GM18499 (cell line): ENCODE data around the gene SLC39A13.

ENCODE experiments used
- ATAC-seq: cut with Tn5 transposase; IDR thresholded peaks from one replicate; pipeline ENCODE4 v1.9.1; 2021; ENCODE audit warnings: moderate number of reproducible peaks; ENCODE audit not compliant: insufficient read depth, unreplicated experiment

The SLC39A13 gene

DNA sequence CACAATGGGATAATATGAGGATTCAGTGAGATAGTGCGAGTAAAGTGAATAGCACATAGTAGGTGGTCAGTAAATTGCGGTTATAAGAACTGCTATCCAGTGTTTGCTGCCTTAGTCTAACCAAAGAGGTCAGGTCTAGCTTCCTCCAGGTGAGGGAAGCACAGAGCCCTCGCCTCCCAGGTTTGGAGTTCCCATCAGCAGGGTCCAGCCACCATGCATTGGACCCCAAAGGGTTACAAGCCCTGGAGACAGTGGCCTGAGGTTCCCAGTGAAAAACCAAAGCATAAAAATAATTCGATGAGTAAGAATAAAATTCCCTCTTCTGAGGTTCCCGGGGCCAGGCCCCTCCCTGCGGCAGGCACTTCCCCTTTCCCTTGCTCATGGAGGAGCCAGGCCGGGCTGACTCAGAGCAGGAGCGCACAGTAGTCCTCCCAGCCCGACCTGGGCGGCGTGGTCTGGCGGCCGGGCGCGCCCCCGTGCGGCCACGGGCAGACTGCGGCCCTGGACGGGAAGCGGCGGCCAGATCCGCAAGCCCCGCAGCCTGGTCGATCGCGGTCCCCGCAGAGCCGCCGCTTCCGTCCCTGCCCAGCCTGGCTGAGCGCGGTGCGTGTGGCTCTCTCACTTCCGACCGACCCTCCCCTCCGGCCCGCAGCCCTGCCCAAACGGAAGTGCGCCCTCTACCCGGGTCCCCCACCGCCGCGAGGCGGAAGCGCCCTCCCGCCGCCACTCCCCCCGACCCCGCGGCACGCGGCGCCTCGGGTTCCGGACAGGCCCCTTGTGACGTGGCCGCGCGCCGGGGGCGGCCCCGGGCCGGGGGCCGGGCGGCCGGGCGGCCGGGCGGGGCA is at the start of gene SLC39A13:
Gene SLC39A13, plus strand, starts transcription at position 845 of the 845 bp plus-strand sequence. CDS start 1,505 bp downstream, outside the sequence.
- peak; percentile 61 for ATAC-seq

- ATAC-seq, result no peak
Measured at GRCh38 chr11:47358731-47359051, 49.7 kb upstream of the SLC39A13 start.

DNA sequence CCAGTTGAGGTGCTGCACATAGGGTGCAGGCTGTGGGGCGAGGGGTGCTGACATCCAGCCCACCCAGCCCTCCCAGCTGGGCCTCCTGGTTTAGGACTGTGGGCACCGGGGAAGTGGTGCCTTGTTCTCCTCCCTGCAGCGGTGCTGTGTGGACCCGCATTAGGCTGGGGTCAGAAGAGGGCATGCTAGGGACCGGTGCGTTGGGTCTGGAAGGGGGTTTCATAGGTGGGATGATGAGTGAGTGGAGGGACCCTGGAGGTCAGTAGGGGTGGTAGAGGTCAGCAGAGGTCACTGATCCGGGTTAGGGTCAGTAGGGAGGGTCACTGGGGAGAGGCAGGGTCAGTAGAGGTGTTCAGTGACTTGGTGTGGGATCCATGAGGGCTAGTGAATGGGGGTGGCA is 49.2 kb upstream of the SLC39A13 start:
- ATAC-seq, result no peak

DNA sequence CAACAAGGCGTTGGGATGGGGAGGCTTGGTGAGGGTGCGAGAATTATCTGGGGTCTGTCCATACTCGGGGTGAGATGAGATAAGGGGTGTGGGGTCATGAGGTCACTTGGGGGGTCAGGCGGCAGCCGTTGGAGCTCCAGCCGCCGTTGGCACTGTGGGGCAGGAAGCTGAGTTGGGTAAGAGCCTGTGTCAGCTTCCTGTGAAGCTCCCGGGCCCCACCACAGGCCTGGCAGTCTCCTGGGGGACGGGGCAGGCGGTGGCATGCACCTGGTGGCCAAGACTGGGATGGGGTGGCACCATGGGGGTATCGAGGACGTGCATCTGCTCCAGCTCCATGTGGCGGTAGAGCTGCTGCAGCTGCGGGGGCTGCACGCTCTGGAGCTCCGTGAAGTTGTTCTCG is 48.8 kb upstream of the SLC39A13 start:
- ATAC-seq, result no peak

DNA sequence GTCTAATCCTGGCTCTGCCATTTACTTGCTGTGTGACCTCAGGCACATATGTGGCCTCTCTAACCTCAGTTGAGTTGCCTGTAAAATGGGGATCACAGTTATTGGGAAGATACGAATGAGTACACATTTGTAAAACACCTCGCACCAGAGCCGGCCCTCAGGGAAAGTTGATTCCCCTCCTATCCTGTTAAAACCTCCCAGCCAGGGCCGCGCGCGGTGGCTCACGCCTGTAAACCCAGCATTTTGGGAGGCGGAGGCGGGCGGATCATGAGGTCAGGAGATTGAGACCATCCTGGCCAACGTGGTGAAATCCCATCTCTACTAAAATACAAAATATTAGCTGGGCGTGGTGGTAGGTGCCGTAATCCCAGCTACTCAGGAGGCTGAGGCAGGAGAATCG is 48.0 kb upstream of the SLC39A13 start:
- ATAC-seq, result no peak

DNA sequence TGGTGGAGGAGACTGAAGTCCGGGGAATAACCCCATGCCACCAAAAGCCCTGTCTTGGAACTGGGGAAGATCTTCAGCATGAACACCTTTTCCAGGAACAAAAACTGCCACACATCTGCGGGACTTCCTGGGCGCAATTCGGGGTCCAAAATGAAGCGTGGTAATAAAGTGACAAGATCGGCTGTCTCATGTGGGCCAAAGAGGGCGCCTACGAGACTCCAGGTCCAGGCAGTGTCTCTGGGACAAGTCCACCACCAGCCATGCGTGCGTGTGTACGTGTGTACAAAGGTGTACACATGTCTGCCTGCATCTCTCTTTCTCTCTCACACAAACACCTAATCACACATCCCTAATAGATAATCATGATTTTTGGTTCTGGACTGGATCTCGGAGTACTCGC is 47.0 kb upstream of the SLC39A13 start:
- ATAC-seq, result no peak

DNA sequence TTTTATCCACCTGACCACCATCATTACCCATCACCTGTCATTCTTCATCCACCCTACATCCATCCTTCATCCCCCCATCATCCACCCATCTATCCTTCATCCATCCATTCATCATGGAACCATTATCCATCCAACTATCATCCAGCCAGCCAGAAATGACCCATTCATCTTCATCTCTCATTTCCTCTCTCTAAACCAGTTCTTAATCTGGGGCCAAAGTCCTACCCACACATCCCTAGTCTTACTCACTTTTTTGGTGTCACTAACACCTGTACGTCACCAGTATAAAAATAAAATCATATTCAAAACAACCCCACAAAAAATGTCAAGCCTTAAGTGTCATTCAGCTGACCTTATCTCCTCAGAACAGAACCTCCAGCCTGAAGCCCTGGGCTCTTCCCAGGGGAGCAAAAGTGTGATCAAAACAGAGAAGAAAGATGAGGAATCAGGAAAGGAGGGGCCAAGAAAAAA is 42.3 kb upstream of the SLC39A13 start:
- ATAC-seq, result no peak

GRCh38 chr11:47369676-47370075 is 38.7 kb upstream of the SLC39A13 start:
- no peak for ATAC-seq

DNA sequence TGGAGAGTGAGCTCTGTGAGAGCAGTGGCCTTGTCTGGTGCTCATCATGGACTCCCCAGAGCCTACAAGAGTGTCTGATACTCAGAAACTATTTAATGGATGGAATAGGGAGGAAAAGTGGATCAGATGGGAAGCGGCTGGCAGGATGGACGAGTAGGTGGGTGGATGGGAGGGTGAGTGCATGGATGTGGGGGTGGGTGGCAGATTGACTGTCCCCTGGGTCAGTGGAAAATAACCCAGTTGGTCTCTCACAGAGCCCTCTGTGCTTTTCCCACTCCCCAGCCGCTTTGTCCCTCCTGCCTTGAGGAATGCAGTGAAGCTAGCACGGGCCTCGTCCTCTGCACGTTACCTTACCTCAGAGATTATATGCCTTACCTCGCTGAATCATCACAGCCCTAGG is 36.0 kb upstream of the SLC39A13 start:
- ATAC-seq, result no peak

- ATAC-seq, result no peak
Measured at GRCh38 chr11:47373876-47374719, 34.3 kb upstream of the SLC39A13 start.

DNA sequence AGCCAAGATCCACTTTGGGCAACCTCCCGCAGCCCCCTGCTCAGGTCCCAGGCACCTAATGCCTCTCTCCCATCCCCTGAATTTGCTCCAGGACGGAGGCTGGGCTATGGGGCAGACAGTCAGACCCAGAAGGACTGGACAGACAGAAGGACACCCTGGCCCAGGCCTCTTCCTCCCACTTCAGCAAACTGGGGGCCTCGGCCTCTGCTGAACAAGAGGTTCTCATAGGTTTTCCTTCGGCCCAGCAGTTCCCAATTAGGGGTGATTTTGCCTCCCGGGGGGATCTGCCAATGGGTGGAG is 33.7 kb upstream of the SLC39A13 start:
- no peak for ATAC-seq

DNA sequence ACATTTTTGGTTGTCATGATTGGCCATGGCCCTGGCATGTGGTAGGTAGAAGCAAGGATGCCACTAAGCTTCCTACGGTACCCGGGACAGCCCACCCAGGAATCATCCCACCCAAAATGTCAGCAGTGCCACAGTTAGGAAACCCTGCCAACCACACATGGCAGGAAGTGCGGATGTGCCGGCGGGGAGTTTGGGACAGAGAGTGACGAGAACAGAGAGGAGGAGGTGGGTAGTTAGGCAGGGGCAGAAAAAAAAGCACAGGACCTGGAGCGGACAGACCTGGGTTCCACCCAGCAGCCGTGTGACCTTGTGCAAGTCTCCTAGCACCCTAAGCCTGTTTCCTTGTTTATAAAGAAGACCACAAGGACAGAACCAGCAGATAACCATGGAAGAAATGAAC is 33.4 kb upstream of the SLC39A13 start:
- ATAC-seq, result no peak

DNA sequence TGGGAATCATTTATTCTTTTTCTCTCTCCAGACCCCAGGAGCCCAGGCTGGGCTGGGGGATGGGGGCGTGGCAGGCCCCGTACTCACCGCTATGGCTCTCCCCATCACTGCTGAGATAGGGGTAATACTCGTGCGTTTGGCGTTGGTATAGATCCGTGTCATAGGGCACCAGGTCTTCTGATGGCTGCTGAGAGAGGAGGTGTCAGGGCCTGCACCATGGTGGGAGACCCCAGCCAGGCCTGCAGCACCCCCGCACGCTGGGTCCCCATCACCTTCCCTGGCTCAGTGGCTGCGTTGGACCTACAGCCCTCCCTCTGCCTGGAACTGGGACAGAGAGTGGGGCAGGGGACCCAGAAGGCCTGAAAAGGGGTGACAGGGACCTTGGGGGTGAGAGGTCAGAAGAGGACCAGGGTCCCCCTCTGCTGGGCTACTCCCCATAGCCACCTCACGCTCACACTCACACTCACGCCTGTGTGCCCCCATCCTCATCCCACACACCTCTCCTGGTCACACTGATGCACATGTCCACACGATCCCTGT is 32.8 kb upstream of the SLC39A13 start:
- no peak for ATAC-seq

DNA sequence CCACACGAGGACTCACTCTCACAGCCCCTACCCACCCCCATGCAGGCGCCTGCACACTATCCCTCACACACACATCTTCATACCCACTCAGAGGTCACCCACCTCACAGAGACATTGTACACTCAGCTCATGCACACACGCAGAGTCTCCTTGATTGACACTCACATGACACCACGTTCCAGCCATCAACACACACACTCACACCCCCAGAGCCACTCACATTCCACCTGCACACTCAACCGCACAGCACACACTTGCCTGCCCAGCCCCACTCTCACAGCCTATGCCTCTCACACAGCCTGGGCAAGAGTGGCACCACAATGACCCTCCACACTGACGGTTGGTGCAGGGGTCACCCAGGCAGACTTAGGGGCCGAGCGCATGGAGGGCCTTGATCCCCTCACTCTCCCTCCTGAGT is 32.3 kb upstream of the SLC39A13 start:
- ATAC-seq, result no peak

DNA sequence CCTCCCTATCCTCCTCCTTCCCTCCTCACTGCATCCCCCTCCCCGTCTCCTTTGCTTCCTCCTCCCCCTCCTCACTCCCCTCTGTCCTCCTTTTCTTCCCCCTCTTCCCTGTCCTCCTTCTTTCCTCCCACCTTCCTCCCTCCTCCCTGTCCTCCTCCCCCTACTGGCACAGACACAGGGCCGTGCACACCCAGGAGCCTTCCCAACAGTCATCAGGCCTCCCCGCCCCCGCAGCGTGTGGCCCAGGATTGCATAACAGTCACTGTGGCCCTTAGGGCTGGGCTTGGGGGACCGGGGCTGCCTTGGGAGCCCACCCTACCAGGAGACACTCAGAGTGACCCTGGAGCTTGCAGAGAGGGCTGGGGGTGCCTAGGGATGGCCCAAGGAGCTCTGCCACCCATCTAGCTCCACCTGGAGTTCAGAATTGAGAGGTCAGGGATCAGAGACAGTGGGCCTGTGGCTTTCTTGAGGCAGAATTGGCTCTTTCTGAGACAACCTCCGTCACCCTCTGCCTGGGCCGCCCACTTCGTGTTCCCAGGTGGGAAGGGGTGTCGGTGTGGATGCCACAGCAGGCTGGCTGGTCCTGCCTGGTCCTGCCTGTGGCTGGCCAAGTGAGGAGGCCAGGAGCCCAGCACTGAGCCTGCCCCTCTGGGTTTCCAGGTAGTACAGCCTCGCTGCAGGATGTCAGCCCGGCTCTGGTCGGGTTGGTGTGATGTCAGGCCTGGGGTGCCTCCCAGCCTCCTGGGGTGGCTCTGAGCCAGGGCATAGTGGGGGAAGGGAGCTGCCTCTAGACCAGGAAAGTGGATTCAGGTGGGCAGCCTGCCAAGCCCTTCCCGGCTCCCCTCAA is 31.6 kb upstream of the SLC39A13 start:
- ATAC-seq, result no peak

GRCh38 chr11:47377571-47378009 is 30.8 kb upstream of the SLC39A13 start:
- ATAC-seq, result no peak

DNA sequence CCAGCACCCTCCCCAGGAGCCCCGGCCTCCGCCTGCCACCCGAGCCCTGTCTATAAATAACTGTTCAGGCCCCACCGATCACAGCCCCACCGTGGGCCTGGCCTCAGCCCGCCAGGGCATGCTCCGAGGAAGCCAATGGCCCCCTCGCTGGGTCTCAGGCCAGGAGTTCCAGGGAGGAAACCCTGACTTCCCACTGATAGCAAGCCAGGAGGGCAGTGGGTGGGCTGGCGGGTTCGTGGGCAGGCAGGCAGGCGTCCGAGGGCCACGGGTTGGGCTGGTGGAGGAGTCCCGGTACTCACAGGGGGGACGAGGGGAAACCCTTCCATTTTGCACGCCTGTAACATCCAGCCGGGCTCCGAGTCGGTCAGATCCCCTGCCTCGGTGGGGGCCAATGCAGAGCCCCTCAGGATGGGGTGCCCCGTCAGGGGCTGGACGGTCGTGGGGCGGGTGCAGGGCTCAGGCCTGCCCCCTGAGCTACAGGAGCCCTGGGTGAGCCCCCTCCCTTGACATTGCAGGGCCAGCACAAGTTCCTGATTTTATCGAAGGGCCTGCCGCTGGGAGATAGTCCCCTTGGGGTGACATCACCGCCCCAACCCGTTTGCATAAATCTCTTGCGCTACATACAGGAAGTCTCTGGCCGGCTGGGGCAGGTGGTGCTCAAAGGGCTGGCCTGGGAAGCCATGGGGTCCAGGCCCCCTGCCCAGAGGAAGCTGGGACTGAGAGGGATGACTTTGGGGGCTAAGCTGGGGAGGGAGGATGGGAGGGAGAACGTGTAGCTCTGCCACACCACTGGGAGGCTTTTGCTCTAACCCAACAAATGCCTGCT is 30.2 kb upstream of the SLC39A13 start, which contains the start of gene SPI1:
Gene SPI1, minus strand, starts transcription at position 538 of the 826 bp plus-strand sequence. Its CDS starts 194 bp downstream, at position 344.
- peak; percentile 69 for ATAC-seq

DNA sequence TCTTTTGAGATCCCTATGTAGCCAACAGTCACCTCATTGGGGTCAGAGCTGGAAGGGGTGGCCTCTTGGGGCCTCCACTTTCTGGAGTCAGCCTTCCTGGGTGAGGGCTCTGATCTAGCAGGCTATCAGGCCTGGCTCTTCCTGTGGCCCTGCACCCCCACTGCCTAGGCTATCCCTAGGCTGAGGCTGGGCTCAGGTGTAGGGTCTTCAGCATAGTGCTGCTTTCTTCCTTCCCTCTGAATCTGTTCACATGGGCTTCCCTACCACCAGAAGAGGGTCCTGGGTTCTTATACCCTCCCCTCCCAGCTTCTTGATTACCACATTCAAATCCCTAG is 29.6 kb upstream of the SLC39A13 start:
- peak; percentile 8 for ATAC-seq

GRCh38 chr11:47379317-47379716 is 29.1 kb upstream of the SLC39A13 start:
- no peak for ATAC-seq
